NCI-H1092 treated with DMSO at 0.1 percent for 48 hours (cell line): ENCODE data around the gene MAMDC4.
"Not testable (repeated sequence)": the region's sequence is repeated elsewhere in the genome, so short reads cannot be mapped to it uniquely, and the experiment has no call there.

Experiments used
- DNase-seq: peaks from one replicate; lab custom pipeline; 2025; lab: John Stamatoyannopoulos, UW

MAMDC4 gene

GRCh38 chr9:136825295-136826187, 26.6 kb upstream of the MAMDC4 start:
- DNase-seq, result no peak

- no peak for DNase-seq
Observed at GRCh38 chr9:136826188-136826541, 26.0 kb upstream of the MAMDC4 start.

- DNase-seq, result no peak
Observed at GRCh38 chr9:136826703-136827582, 25.2 kb upstream of the MAMDC4 start.

- DNase-seq, result no peak
Observed at GRCh38 chr9:136827794-136828473, 24.2 kb upstream of the MAMDC4 start.

GRCh38 chr9:136828474-136829140, 23.5 kb upstream of the MAMDC4 start:
- no peak for DNase-seq

- DNase-seq, result no peak
Observed at GRCh38 chr9:136829412-136829811, 22.7 kb upstream of the MAMDC4 start.

GRCh38 chr9:136829981-136830885, 21.9 kb upstream of the MAMDC4 start:
- no peak for DNase-seq

GRCh38 chr9:136831002-136831719, 21.0 kb upstream of the MAMDC4 start:
- no peak for DNase-seq

- no peak for DNase-seq
Observed at GRCh38 chr9:136831720-136832104, 20.4 kb upstream of the MAMDC4 start.

- DNase-seq, result no peak
Observed at GRCh38 chr9:136832581-136832980, 19.6 kb upstream of the MAMDC4 start.

GRCh38 chr9:136833381-136834048, 18.6 kb upstream of the MAMDC4 start:
- not testable (repeated sequence) for DNase-seq

GRCh38 chr9:136835162-136835931, 16.8 kb upstream of the MAMDC4 start:
- DNase-seq, result no peak

- no peak for DNase-seq
Observed at GRCh38 chr9:136835932-136836904, 15.9 kb upstream of the MAMDC4 start.

- DNase-seq, result no peak
Observed at GRCh38 chr9:136837146-136837855, 14.8 kb upstream of the MAMDC4 start.

- not testable (repeated sequence) for DNase-seq
Observed at GRCh38 chr9:136837856-136838277, 14.3 kb upstream of the MAMDC4 start.

GRCh38 chr9:136838314-136839228, 13.6 kb upstream of the MAMDC4 start:
- DNase-seq, result no peak
